HEK293 (cell line): ENCODE measurements around the gene PCDH9.

Source experiments
- MZF1 ChIP-seq: fragments of 450-650 bp; formaldehyde crosslinking; IDR thresholded peaks from 2 replicates; pipeline ENCODE4 v1.5.1; 2017; ENCODE audit warnings: missing biosample characterization, missing genetic modification characterization, borderline replicate concordance
- PRDM6 ChIP-seq: fragments of 450-650 bp; formaldehyde crosslinking; IDR thresholded peaks from 2 replicates; pipeline ENCODE4 v1.5.1; 2017; ENCODE audit warnings: missing biosample characterization, missing genetic modification characterization
- YY1 ChIP-seq: fragments of 450-650 bp; formaldehyde crosslinking; IDR thresholded peaks from 2 replicates; pipeline ENCODE4 v1.5.1; 2018; ENCODE audit warnings: missing biosample characterization, missing genetic modification characterization
- ZBTB10 ChIP-seq: fragments of 450-650 bp; formaldehyde crosslinking; IDR thresholded peaks from 2 replicates; pipeline ENCODE4 v1.5.1; 2016; ENCODE audit warnings: missing biosample characterization, missing genetic modification characterization
- ZBTB20 ChIP-seq: fragments of 450-650 bp; formaldehyde crosslinking; IDR thresholded peaks from 2 replicates; pipeline ENCODE4 v1.5.1; 2016; ENCODE audit warnings: missing biosample characterization, missing genetic modification characterization
- ZBTB44 ChIP-seq: fragments of 450-650 bp; IDR thresholded peaks from 2 replicates; pipeline ENCODE4 v1.5.1; 2018; ENCODE audit warnings: missing biosample characterization, mild to moderate bottlenecking, missing genetic modification characterization
- ZFP41 ChIP-seq: fragments of 450-650 bp; formaldehyde crosslinking; IDR thresholded peaks from 2 replicates; pipeline ENCODE4 v1.5.1; 2016; ENCODE audit warnings: missing biosample characterization, missing genetic modification characterization, borderline replicate concordance
- ZNF114 ChIP-seq: fragments of 450-650 bp; formaldehyde crosslinking; IDR thresholded peaks from 2 replicates; pipeline ENCODE4 v1.5.0; 2017; ENCODE audit warnings: missing biosample characterization, missing genetic modification characterization
- ZNF777 ChIP-seq: fragments of 450-650 bp; formaldehyde crosslinking; IDR thresholded peaks from 2 replicates; pipeline ENCODE4 v1.5.1; 2017; ENCODE audit warnings: missing biosample characterization, missing genetic modification characterization, borderline replicate concordance
- TF ChIP-seq, protein P1 (sequence below): fragments of 450-650 bp; formaldehyde crosslinking; IDR thresholded peaks from 2 replicates; pipeline ENCODE4 v1.5.1; 2016; ENCODE audit warnings: missing biosample characterization, missing genetic modification characterization
- TF ChIP-seq, protein P2 (sequence below): fragments of 450-650 bp; formaldehyde crosslinking; IDR thresholded peaks from 2 replicates; pipeline ENCODE4 v1.5.1; 2016; ENCODE audit warnings: missing biosample characterization, missing genetic modification characterization
- TF ChIP-seq, protein P3 (sequence below): fragments of 450-650 bp; formaldehyde crosslinking; IDR thresholded peaks from 2 replicates; pipeline ENCODE4 v1.5.1; 2016; ENCODE audit warnings: missing biosample characterization, missing genetic modification characterization
- TF ChIP-seq, protein P4 (sequence below): fragments of 450-650 bp; formaldehyde crosslinking; IDR thresholded peaks from 2 replicates; pipeline ENCODE4 v1.5.1; 2016; ENCODE audit warnings: missing biosample characterization, missing genetic modification characterization, borderline replicate concordance

DNA sequence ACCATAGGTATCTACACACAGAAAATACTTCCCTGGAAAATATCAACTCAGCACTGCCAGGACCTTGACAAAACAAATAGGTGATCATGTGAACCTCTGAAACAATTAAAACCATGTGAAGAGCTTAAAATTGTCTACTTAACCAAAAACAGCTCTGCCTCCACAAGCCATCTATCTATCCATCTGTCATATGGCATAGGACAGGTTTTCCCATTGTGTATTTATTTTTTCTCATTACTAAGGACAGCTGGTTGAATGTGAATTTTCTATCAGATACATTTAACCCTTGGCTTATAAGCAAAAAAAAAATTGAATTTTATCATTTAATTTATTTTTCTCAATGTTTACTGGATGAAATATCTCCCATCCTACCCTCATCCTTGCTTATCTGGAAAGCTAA is 279.5 kb downstream of the PCDH9 start:
- TF ChIP-seq ZNF114 (tag by site-specific recombination) (no peak), MZF1 (tag by site-specific recombination) (no peak), ZBTB10 (no peak), YY1 (tag by site-specific recombination) (no peak), ZBTB44 (tag by site-specific recombination) (no peak), ZFP41 (tag by site-specific recombination) (no peak), PRDM6 (tag by site-specific recombination) (no peak), ZBTB20 (no peak), ZNF777 (tag by site-specific recombination) (no peak)
- TF ChIP-seq, protein P1, sequence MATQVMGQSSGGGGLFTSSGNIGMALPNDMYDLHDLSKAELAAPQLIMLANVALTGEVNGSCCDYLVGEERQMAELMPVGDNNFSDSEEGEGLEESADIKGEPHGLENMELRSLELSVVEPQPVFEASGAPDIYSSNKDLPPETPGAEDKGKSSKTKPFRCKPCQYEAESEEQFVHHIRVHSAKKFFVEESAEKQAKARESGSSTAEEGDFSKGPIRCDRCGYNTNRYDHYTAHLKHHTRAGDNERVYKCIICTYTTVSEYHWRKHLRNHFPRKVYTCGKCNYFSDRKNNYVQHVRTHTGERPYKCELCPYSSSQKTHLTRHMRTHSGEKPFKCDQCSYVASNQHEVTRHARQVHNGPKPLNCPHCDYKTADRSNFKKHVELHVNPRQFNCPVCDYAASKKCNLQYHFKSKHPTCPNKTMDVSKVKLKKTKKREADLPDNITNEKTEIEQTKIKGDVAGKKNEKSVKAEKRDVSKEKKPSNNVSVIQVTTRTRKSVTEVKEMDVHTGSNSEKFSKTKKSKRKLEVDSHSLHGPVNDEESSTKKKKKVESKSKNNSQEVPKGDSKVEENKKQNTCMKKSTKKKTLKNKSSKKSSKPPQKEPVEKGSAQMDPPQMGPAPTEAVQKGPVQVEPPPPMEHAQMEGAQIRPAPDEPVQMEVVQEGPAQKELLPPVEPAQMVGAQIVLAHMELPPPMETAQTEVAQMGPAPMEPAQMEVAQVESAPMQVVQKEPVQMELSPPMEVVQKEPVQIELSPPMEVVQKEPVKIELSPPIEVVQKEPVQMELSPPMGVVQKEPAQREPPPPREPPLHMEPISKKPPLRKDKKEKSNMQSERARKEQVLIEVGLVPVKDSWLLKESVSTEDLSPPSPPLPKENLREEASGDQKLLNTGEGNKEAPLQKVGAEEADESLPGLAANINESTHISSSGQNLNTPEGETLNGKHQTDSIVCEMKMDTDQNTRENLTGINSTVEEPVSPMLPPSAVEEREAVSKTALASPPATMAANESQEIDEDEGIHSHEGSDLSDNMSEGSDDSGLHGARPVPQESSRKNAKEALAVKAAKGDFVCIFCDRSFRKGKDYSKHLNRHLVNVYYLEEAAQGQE (tag by site-specific recombination), result no peak
- TF ChIP-seq, protein P2, sequence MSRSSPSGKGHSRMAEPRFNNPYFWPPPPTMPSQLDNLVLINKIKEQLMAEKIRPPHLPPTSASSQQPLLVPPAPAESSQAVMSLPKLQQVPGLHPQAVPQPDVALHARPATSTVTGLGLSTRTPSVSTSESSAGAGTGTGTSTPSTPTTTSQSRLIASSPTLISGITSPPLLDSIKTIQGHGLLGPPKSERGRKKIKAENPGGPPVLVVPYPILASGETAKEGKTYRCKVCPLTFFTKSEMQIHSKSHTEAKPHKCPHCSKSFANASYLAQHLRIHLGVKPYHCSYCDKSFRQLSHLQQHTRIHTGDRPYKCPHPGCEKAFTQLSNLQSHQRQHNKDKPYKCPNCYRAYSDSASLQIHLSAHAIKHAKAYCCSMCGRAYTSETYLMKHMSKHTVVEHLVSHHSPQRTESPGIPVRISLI (tag by site-specific recombination), result no peak
- TF ChIP-seq, protein P3, sequence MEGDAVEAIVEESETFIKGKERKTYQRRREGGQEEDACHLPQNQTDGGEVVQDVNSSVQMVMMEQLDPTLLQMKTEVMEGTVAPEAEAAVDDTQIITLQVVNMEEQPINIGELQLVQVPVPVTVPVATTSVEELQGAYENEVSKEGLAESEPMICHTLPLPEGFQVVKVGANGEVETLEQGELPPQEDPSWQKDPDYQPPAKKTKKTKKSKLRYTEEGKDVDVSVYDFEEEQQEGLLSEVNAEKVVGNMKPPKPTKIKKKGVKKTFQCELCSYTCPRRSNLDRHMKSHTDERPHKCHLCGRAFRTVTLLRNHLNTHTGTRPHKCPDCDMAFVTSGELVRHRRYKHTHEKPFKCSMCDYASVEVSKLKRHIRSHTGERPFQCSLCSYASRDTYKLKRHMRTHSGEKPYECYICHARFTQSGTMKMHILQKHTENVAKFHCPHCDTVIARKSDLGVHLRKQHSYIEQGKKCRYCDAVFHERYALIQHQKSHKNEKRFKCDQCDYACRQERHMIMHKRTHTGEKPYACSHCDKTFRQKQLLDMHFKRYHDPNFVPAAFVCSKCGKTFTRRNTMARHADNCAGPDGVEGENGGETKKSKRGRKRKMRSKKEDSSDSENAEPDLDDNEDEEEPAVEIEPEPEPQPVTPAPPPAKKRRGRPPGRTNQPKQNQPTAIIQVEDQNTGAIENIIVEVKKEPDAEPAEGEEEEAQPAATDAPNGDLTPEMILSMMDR (tag by site-specific recombination), result no peak
- TF ChIP-seq, protein P4, sequence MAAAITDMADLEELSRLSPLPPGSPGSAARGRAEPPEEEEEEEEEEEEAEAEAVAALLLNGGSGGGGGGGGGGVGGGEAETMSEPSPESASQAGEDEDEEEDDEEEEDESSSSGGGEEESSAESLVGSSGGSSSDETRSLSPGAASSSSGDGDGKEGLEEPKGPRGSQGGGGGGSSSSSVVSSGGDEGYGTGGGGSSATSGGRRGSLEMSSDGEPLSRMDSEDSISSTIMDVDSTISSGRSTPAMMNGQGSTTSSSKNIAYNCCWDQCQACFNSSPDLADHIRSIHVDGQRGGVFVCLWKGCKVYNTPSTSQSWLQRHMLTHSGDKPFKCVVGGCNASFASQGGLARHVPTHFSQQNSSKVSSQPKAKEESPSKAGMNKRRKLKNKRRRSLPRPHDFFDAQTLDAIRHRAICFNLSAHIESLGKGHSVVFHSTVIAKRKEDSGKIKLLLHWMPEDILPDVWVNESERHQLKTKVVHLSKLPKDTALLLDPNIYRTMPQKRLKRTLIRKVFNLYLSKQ (tag by site-specific recombination), result no peak
